Activated CD8-positive, alpha-beta T cell treated with anti-CD3 and anti-CD28 coated beads for 36 hours (primary cell): ENCODE results near the gene TBC1D4. TPM values are rescaled to one million over a fixed set of nuclear protein-coding genes. Genes with fewer than 3 reads are reported as not detected.

Source experiments
- ATAC-seq: fragments of 200-7000 bp; cut with Tn5 transposase; one replicate; pipeline ENCODE4 v1.10.0; 2021; ENCODE audit warnings: mild to moderate bottlenecking, moderate library complexity
- CTCF ChIA-PET: fragments of 350-600 bp; sonication (Branson Sonifier 250); formaldehyde crosslinking; loops from one replicate; lab custom pipeline; 2021; ENCODE audit warnings: antibody characterized with exemption; lab: Charles Lee
- POLR2A ChIA-PET: fragments of 350-600 bp; sonication (Branson Sonifier 250); formaldehyde crosslinking; loops from one replicate; lab custom pipeline; 2021; ENCODE audit warnings: antibody characterized with exemption; lab: Charles Lee
- DNase-seq: peaks from one replicate; pipeline ENCODE4 v3.0.0-alpha.2; 2020
- H3K27ac Mint-ChIP-seq: one replicate; pipeline ENCODE4 v1.8.0; 2021; ENCODE audit warnings: mild to moderate bottlenecking, mixed read lengths
- H3K27me3 Mint-ChIP-seq: one replicate; pipeline ENCODE4 v1.8.0; 2021; ENCODE audit warnings: mixed read lengths
- H3K36me3 Mint-ChIP-seq: one replicate; pipeline ENCODE4 v1.8.0; 2021; ENCODE audit warnings: low read depth, mixed read lengths
- H3K4me1 Mint-ChIP-seq: one replicate; pipeline ENCODE4 v1.8.0; 2021; ENCODE audit warnings: low read depth, mixed read lengths
- H3K4me3 Mint-ChIP-seq: one replicate; pipeline ENCODE4 v1.8.0; 2021; ENCODE audit warnings: mild to moderate bottlenecking, moderate library complexity, mixed read lengths
- H3K9me3 Mint-ChIP-seq: one replicate; pipeline ENCODE4 v1.8.0; 2021; ENCODE audit warnings: mixed read lengths
- CTCF ChIP-seq: fragments of 200-600 bp; IDR thresholded peaks from one replicate; pipeline ENCODE4 v1.8.0; 2022; ENCODE audit warnings: antibody characterized with exemption, mild to moderate bottlenecking
- intact Hi-C: fragments of 100-400 bp; cut with micrococcal nuclease; formaldehyde crosslinking; loops from one replicate; pipeline ENCODE4 v1.10.0; 2022
- total RNA-seq, 2 experiments: library from RNA; stranded (reverse); gene quantifications; one replicate each; pipeline ENCODE4 v1.2.3, GENCODE V29; 2021

The TBC1D4 gene
- total RNA-seq, 2 experiments from 2014 or later, result 50.4 to 53.3 TPM

GRCh38 chr13:75414036-75414827 lies 67.7 kb downstream of the TBC1D4 start:
- CTCF ChIA-PET, result interaction anchor here (1.6 kb wide), 1 partner anchor 12 kb away, joined by 4 read pairs; no protein-coding TSS in a partner anchor
- Mint-ChIP-seq H3K9me3 (no peaks in the 10 kb centered on the region), H3K36me3 (no peaks in the 10 kb centered on the region), H3K27ac (no peak overlapping the region), H3K27me3 (peaks cover 3% of the 10 kb centered on the region), H3K4me1 (no peaks in the 10 kb centered on the region), H3K4me3 (no peak overlapping the region)
- intact Hi-C loops, result no loop called here
- TF ChIP-seq CTCF, result no peak
- ATAC-seq, result no peak
- DNase-seq, result no peak
- POLR2A ChIA-PET, result no interaction called here

- ChIA-PET CTCF (interaction anchor here (1.4 kb wide), 1 partner anchor 23 kb away, joined by 3 read pairs; no protein-coding TSS in a partner anchor), POLR2A (no interaction called here)
- no peak for TF ChIP-seq CTCF
- ATAC-seq (no peak), DNase-seq (no peak)
- H3K36me3 Mint-ChIP-seq, result no peaks in the 10 kb centered on the region
- H3K27me3 Mint-ChIP-seq, result no peaks in the 10 kb centered on the region
- H3K4me1 Mint-ChIP-seq, result no peaks in the 10 kb centered on the region
- intact Hi-C loops, result no loop called here
- H3K27ac Mint-ChIP-seq, result no peak overlapping the region
- H3K4me3 Mint-ChIP-seq, result no peak overlapping the region
- no peaks in the 10 kb centered on the region for H3K9me3 Mint-ChIP-seq
Observed at GRCh38 chr13:75411924-75412537, 69.9 kb downstream of the TBC1D4 start.

- ChIA-PET POLR2A (no interaction called here), CTCF (no interaction called here)
- no peak for ATAC-seq
- Mint-ChIP-seq H3K4me3 (no peak overlapping the region), H3K36me3 (no peaks in the 10 kb centered on the region), H3K4me1 (no peaks in the 10 kb centered on the region), H3K27me3 (no peaks in the 10 kb centered on the region), H3K9me3 (no peaks in the 10 kb centered on the region), H3K27ac (no peak overlapping the region)
- intact Hi-C loops, result no loop called here
- DNase-seq, result no peak
- TF ChIP-seq CTCF, result no peak
Observed at GRCh38 chr13:75410207-75410606, 71.8 kb downstream of the TBC1D4 start.

- no peak overlapping the region for H3K4me3 Mint-ChIP-seq
- no peak for ATAC-seq
- no peak for TF ChIP-seq CTCF
- CTCF ChIA-PET, result no interaction called here
- no peaks in the 10 kb centered on the region for H3K9me3 Mint-ChIP-seq
- no peaks in the 10 kb centered on the region for H3K36me3 Mint-ChIP-seq
- no peaks in the 10 kb centered on the region for H3K4me1 Mint-ChIP-seq
- peaks cover 2% of the 10 kb centered on the region for H3K27me3 Mint-ChIP-seq
- H3K27ac Mint-ChIP-seq, result no peak overlapping the region
- DNase-seq, result no peak
- POLR2A ChIA-PET, result no interaction called here
- intact Hi-C loops, result no loop called here
Observed at GRCh38 chr13:75407998-75408397, 74.0 kb downstream of the TBC1D4 start.

GRCh38 chr13:75407473-75407872 lies 74.5 kb downstream of the TBC1D4 start:
- POLR2A ChIA-PET, result no interaction called here
- DNase-seq, result no peak
- Mint-ChIP-seq H3K4me1 (no peaks in the 10 kb centered on the region), H3K4me3 (no peak overlapping the region), H3K27ac (no peak overlapping the region), H3K27me3 (peaks cover 2% of the 10 kb centered on the region), H3K9me3 (no peaks in the 10 kb centered on the region), H3K36me3 (no peaks in the 10 kb centered on the region)
- no peak for ATAC-seq
- CTCF ChIA-PET, result no interaction called here
- intact Hi-C loops, result no loop called here
- no peak for TF ChIP-seq CTCF
